HG03139 (cell line): ENCODE measurements around the gene GIMAP1.
"Not testable (repeated sequence)": the region's sequence is repeated elsewhere in the genome, so short reads cannot be mapped to it uniquely, and the experiment has no call there.

ENCODE experiments used
- ATAC-seq: cut with Tn5 transposase; IDR thresholded peaks from one replicate; pipeline ENCODE4 v1.9.1; 2021; ENCODE audit not compliant: unreplicated experiment

Gene GIMAP1

GRCh38 chr7:150716368-150716767, at the start of gene GIMAP1:
GIMAP1 (plus strand) TSS chr7:150716613; CDS start chr7:150719048, 2,435 bp downstream.
- no peak for ATAC-seq

- peak; percentile 52 for ATAC-seq
Measured at GRCh38 chr7:150668472-150668911, 47.9 kb upstream of the GIMAP1 start.

DNA sequence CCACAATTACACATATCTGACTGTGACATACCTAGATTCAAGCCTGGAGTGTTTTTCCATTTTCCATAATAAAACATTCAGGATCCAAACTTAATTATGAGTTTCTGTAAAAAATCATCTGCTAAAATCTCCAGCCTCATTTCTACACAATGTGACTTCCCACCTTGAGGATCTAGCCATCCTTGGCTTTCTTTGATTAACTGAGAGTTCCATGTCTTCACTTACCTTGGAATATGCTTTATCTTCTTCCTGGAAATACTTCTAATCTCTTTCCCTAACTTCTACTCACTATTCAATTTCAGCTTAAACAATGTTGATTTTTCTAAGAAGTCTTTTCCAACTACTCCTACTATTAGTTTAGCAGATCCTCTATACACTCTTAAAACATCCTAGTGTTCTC, 47.4 kb upstream of the GIMAP1 start:
- no peak for ATAC-seq

- ATAC-seq = not testable (repeated sequence)
Measured at GRCh38 chr7:150671798-150672585, 44.4 kb upstream of the GIMAP1 start.

DNA sequence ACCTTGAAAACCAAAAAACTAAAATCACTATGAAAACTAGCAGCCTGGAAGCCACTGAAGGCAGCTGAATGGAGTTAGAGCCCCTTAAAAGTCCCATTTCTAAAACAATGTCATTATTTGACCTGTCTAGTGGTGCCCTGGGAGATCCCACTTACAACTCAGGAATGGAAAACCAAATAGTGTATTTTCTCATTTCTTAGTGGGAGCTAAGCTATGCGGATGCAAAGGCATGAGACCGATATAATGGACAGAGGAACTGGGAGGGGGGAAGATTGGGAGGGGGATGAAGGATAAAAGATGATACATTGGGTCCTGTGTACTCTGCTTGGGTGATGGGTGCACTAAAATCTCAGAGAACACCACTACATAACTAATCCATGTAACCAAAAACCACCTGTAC, 40.7 kb upstream of the GIMAP1 start:
- no peak for ATAC-seq

DNA sequence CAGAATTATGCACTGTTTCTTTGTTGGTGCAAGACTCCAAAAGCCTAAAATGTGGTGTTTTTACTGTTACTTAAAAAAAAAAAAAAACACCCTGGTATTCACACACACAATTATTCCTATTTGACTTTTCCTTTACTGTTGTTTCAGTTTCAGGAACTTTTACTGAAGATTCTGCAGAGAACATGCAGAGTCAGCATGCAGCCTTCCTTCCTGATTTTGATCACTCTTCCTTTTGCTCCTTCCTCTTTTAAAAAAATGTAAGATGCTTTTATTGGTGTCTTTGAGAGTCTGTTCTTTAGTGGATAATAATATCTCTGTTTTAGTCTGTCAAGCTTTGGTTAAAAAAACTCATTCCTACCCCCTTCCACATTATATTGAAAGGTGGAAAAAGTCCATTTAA, 40.1 kb upstream of the GIMAP1 start:
- not testable (repeated sequence) for ATAC-seq

GRCh38 chr7:150676854-150677253, 39.6 kb upstream of the GIMAP1 start:
- ATAC-seq = not testable (repeated sequence)

GRCh38 chr7:150678601-150679000, 37.8 kb upstream of the GIMAP1 start:
- not testable (repeated sequence) for ATAC-seq

DNA sequence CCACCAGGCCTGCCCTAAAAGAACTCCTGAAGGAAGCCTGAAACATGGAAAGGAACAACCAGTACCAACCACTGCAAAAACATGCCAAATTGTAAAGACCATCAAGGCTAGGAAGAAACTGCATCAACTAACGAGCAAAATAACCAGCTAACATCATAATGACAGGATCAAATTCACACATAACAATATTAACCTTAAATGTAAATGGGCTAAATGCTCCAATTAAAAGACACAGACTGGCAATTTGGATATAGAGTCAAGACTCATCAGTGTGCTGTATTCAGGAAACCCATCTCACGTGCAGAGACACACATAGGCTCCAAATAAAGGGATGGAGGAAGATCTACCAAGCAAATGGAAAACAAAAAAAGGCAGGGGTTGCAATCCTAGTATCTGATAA, 36.0 kb upstream of the GIMAP1 start:
- ATAC-seq = not testable (repeated sequence)

- peak; percentile 83 for ATAC-seq
Measured at GRCh38 chr7:150685219-150686029, 31.0 kb upstream of the GIMAP1 start, which contains the start of gene GIMAP2. GIMAP2 (plus strand) TSS chr7:150685706; CDS start chr7:150687060, 1,354 bp downstream.

GRCh38 chr7:150686030-150686631, 30.3 kb upstream of the GIMAP1 start:
- ATAC-seq = peak; percentile 24

DNA sequence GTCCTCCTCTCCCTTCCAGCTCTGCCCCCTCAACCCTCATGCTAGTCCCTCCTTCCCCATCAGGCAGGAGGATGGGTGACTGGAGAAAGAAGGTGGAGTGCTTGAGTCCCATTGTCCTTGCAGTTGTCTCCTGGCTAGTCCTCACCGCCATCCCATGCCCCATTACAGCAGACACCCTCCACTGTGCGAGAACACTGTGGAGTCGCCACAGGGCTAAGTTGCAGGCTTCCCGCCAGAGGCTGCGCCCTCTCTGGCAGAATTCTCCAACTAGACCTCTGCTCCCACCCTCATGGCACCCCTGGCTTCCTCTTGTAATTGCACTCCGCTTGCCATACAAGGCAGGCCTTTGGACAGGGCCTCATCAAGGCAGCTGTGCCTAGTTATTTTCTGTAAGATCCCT, 27.8 kb upstream of the GIMAP1 start:
- ATAC-seq = no peak

DNA sequence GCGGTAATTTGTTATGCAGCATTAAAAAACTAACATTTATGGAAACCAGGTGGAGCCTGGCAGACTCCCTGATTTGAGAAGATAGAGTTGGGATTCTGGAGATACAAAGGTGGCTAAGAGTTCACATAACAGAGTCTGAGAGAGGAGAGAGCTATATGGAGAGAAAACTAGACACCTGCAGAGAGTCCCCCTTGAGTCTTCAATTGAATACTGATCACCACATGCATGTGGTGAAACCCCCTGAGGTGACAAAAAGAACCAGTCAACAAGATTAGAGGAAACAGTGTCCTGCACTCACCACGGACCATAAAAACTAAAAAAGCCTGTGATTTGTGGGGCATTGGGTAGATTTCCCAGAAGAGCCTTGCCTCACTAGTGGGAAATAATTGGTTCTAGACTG, 20.8 kb upstream of the GIMAP1 start:
- ATAC-seq = no peak

- no peak for ATAC-seq
Measured at GRCh38 chr7:150703209-150703608, 13.2 kb upstream of the GIMAP1 start.

GRCh38 chr7:150715293-150715692, 1.1 kb upstream of the GIMAP1 start:
- ATAC-seq = no peak

DNA sequence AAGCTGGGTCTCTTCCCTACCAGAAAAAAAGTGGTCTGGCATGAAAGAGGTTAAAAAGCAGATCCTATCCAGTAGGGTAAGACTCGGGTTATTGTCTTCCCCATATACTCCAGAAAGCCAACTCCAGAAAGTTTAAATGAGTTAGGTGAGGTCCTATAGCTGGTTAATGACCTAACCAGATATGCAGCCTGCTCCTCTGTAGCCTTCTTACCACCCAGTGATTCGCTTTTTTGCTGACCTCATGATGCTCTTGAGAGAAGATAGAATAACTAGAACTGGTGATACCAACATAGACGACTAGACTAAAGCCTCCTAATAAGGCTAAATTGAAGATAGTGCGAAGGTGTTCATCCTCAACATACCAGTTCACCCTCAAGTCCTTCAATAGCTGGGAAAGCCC, 675 bp upstream of the GIMAP1 start:
- no peak for ATAC-seq

DNA sequence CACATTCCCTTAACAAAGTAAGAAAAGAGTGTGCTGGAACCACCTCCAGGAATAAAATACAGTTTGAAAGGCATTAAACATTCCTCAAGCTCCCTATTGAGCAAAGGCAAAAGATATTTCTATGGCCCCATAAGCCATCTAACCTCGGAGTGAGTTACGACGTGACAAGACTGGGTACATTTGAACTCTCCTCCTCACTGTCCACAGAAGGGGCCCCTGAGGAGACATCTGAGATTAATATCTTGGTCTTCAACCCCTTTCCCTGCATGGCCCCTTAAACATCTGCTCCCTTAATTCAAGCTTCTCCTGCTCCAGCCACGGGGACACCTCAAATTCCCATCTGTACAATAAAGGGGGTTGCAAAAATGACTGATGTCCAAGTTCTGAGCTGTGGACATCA, 526 bp downstream of the GIMAP1 start:
- no peak for ATAC-seq

GRCh38 chr7:150717814-150718420, 1.5 kb downstream of the GIMAP1 start:
- no peak for ATAC-seq

- no peak for ATAC-seq
Measured at GRCh38 chr7:150719436-150719835, 3.0 kb downstream of the GIMAP1 start.

DNA sequence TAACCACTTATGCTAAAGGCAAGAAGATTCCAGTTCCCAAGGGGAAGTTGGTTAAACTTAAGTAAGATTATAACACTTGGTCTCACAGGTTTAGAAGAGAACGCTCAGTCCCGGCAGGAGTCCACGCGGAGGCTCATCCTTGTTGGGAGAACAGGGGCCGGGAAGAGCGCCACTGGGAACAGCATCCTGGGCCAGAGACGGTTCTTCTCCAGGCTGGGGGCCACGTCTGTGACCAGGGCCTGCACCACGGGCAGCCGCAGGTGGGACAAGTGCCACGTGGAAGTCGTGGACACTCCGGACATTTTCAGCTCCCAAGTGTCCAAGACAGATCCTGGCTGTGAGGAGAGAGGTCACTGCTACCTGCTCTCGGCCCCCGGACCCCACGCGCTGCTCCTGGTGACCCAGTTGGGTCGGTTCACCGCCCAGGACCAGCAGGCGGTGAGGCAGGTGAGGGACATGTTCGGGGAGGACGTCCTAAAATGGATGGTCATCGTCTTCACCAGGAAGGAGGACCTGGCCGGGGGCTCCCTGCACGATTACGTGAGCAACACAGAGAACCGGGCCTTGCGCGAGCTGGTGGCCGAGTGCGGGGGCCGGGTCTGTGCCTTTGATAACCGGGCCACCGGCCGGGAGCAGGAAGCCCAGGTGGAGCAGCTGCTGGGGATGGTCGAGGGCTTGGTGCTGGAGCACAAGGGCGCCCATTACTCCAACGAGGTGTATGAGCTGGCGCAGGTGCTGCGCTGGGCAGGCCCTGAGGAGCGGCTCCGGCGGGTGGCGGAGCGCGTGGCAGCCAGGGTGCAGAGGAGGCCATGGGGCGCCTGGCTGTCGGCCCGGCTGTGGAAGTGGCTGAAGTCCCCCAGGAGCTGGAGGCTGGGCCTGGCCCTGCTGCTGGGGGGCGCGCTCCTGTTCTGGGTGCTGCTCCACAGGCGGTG, 3.8 kb downstream of the GIMAP1 start:
- no peak for ATAC-seq
